ENCODE measurements around the gene KIRREL1. TPM values are rescaled to one million over a fixed set of nuclear protein-coding genes. Genes with fewer than 3 reads are reported as not detected.

KIRREL1 gene
- total RNA-seq, 2 experiments from 2014 or later = not detected

GRCh38 chr1:158071138-158071537 is 77.7 kb downstream of the KIRREL1 start:
- no peak overlapping the region for H3K27ac Mint-ChIP-seq
- DNase-seq (no peak), ATAC-seq (no peak)
- no peaks in the 10 kb centered on the region for H3K4me1 Mint-ChIP-seq (ENCODE audit: low read depth)
- ChIA-PET POLR2A (no interaction called here), CTCF (no interaction called here)
- H3K27me3 Mint-ChIP-seq (ENCODE audit: low read depth) = peaks cover 11% of the 10 kb centered on the region
- no peak overlapping the region for H3K4me3 Mint-ChIP-seq
- no peaks in the 10 kb centered on the region for H3K36me3 Mint-ChIP-seq (ENCODE audit: low read depth)
- H3K9me3 Mint-ChIP-seq (ENCODE audit: insufficient read depth) = no peaks in the 10 kb centered on the region

GRCh38 chr1:158075078-158075477 is 81.6 kb downstream of the KIRREL1 start:
- Mint-ChIP-seq H3K27me3 (ENCODE audit: low read depth) (peaks cover 10% of the 10 kb centered on the region), H3K27ac (no peak overlapping the region), H3K9me3 (ENCODE audit: insufficient read depth) (no peaks in the 10 kb centered on the region), H3K36me3 (ENCODE audit: low read depth) (no peaks in the 10 kb centered on the region), H3K4me3 (no peak overlapping the region), H3K4me1 (ENCODE audit: low read depth) (no peaks in the 10 kb centered on the region)
- ChIA-PET POLR2A (no interaction called here), CTCF (interaction anchor here (1.8 kb wide), 1 partner anchor 21 kb away, joined by 6 read pairs; no protein-coding TSS in a partner anchor)
- DNase-seq (no peak), ATAC-seq (no peak)

- DNase-seq = no peak
- H3K36me3 Mint-ChIP-seq (ENCODE audit: low read depth) = no peaks in the 10 kb centered on the region
- no peaks in the 10 kb centered on the region for H3K4me1 Mint-ChIP-seq (ENCODE audit: low read depth)
- POLR2A ChIA-PET = no interaction called here
- H3K9me3 Mint-ChIP-seq (ENCODE audit: insufficient read depth) = no peaks in the 10 kb centered on the region
- H3K27me3 Mint-ChIP-seq (ENCODE audit: low read depth) = peaks cover 6% of the 10 kb centered on the region
- CTCF ChIA-PET = interaction anchor here (1.8 kb wide), 1 partner anchor 19 kb away, joined by 6 read pairs; no protein-coding TSS in a partner anchor
- no peak overlapping the region for H3K27ac Mint-ChIP-seq
- no peak overlapping the region for H3K4me3 Mint-ChIP-seq
- no peak for ATAC-seq
Observed at GRCh38 chr1:158076441-158076840, 83.0 kb downstream of the KIRREL1 start.

- DNase-seq (no peak), ATAC-seq (no peak)
- no peak overlapping the region for H3K27ac Mint-ChIP-seq
- no peak overlapping the region for H3K4me3 Mint-ChIP-seq
- H3K27me3 Mint-ChIP-seq (ENCODE audit: low read depth) = peaks cover 2% of the 10 kb centered on the region
- no peaks in the 10 kb centered on the region for H3K4me1 Mint-ChIP-seq (ENCODE audit: low read depth)
- ChIA-PET POLR2A (no interaction called here), CTCF (no interaction called here)
- H3K9me3 Mint-ChIP-seq (ENCODE audit: insufficient read depth) = no peaks in the 10 kb centered on the region
- H3K36me3 Mint-ChIP-seq (ENCODE audit: low read depth) = no peaks in the 10 kb centered on the region
Observed at GRCh38 chr1:158077411-158078256, 84.2 kb downstream of the KIRREL1 start.

- DNase-seq (no peak), ATAC-seq (no peak)
- POLR2A ChIA-PET = no interaction called here
- Mint-ChIP-seq H3K4me1 (ENCODE audit: low read depth) (no peaks in the 10 kb centered on the region), H3K36me3 (ENCODE audit: low read depth) (no peaks in the 10 kb centered on the region), H3K27me3 (ENCODE audit: low read depth) (peaks cover 2% of the 10 kb centered on the region), H3K9me3 (ENCODE audit: insufficient read depth) (no peaks in the 10 kb centered on the region), H3K4me3 (no peak overlapping the region), H3K27ac (no peak overlapping the region)
- CTCF ChIA-PET = no interaction called here
Observed at GRCh38 chr1:158078569-158079080, 85.2 kb downstream of the KIRREL1 start.

GRCh38 chr1:158080066-158080465 is 86.6 kb downstream of the KIRREL1 start:
- ChIA-PET CTCF (interaction anchor here (1.2 kb wide), 1 partner anchor 88 kb away, joined by 3 read pairs; no protein-coding TSS in a partner anchor), POLR2A (no interaction called here)
- Mint-ChIP-seq H3K4me1 (ENCODE audit: low read depth) (no peaks in the 10 kb centered on the region), H3K27me3 (ENCODE audit: low read depth) (peaks cover 2% of the 10 kb centered on the region), H3K36me3 (ENCODE audit: low read depth) (no peaks in the 10 kb centered on the region), H3K4me3 (no peak overlapping the region), H3K9me3 (ENCODE audit: insufficient read depth) (no peaks in the 10 kb centered on the region), H3K27ac (no peak overlapping the region)
- DNase-seq (no peak), ATAC-seq (no peak)

GRCh38 chr1:158084336-158084735 is 90.9 kb downstream of the KIRREL1 start:
- Mint-ChIP-seq H3K4me3 (no peak overlapping the region), H3K9me3 (ENCODE audit: insufficient read depth) (no peaks in the 10 kb centered on the region), H3K27ac (no peak overlapping the region), H3K4me1 (ENCODE audit: low read depth) (no peaks in the 10 kb centered on the region), H3K36me3 (ENCODE audit: low read depth) (no peaks in the 10 kb centered on the region), H3K27me3 (ENCODE audit: low read depth) (no peaks in the 10 kb centered on the region)
- CTCF ChIA-PET = interaction anchor here (1.2 kb wide), 1 partner anchor 12 kb away, joined by 3 read pairs; no protein-coding TSS in a partner anchor
- DNase-seq = no peak
- ATAC-seq = no peak
- POLR2A ChIA-PET = no interaction called here

GRCh38 chr1:158084747-158085146 is 91.3 kb downstream of the KIRREL1 start:
- Mint-ChIP-seq H3K9me3 (ENCODE audit: insufficient read depth) (no peaks in the 10 kb centered on the region), H3K27me3 (ENCODE audit: low read depth) (no peaks in the 10 kb centered on the region), H3K36me3 (ENCODE audit: low read depth) (no peaks in the 10 kb centered on the region), H3K4me1 (ENCODE audit: low read depth) (no peaks in the 10 kb centered on the region), H3K4me3 (no peak overlapping the region), H3K27ac (no peak overlapping the region)
- ChIA-PET CTCF (interaction anchor here (1.2 kb wide), 1 partner anchor 11 kb away, joined by 3 read pairs; no protein-coding TSS in a partner anchor), POLR2A (interaction anchor here (0.6 kb wide), 1 partner anchor 11 kb away, joined by 3 read pairs; no protein-coding TSS in a partner anchor)
- ATAC-seq (no peak), DNase-seq (no peak)

- H3K36me3 Mint-ChIP-seq (ENCODE audit: low read depth) = no peaks in the 10 kb centered on the region
Observed at GRCh38 chr1:158087320-158087927, 94.0 kb downstream of the KIRREL1 start.

GRCh38 chr1:158089476-158089875 is 96.0 kb downstream of the KIRREL1 start:
- Mint-ChIP-seq H3K4me3 (no peak overlapping the region), H3K36me3 (ENCODE audit: low read depth) (no peaks in the 10 kb centered on the region), H3K27ac (no peak overlapping the region), H3K4me1 (ENCODE audit: low read depth) (no peaks in the 10 kb centered on the region), H3K27me3 (ENCODE audit: low read depth) (no peaks in the 10 kb centered on the region), H3K9me3 (ENCODE audit: insufficient read depth) (no peaks in the 10 kb centered on the region)
- POLR2A ChIA-PET = no interaction called here
- CTCF ChIA-PET = no interaction called here
- ATAC-seq (no peak), DNase-seq (no peak)

More at GRCh38 chr1:158087320-158087927, 94.0 kb downstream of the KIRREL1 start:
- Mint-ChIP-seq H3K9me3 (ENCODE audit: insufficient read depth) (no peaks in the 10 kb centered on the region), H3K27me3 (ENCODE audit: low read depth) (no peaks in the 10 kb centered on the region), H3K4me3 (no peak overlapping the region), H3K27ac (no peak overlapping the region), H3K4me1 (ENCODE audit: low read depth) (no peaks in the 10 kb centered on the region)
- ATAC-seq (no peak), DNase-seq (peak; percentile 42)
- ChIA-PET POLR2A (no interaction called here), CTCF (interaction anchor here (0.6 to 2.2 kb wide), 5 partner anchors 8 to 79 kb away, joined by 3 to 11 read pairs (median 5); no protein-coding TSS in a partner anchor)

GRCh38 chr1:158089925-158090637 is 96.6 kb downstream of the KIRREL1 start:
- ChIA-PET CTCF (no interaction called here), POLR2A (no interaction called here)
- Mint-ChIP-seq H3K36me3 (ENCODE audit: low read depth) (no peaks in the 10 kb centered on the region), H3K4me1 (ENCODE audit: low read depth) (no peaks in the 10 kb centered on the region), H3K9me3 (ENCODE audit: insufficient read depth) (no peaks in the 10 kb centered on the region), H3K4me3 (no peak overlapping the region), H3K27ac (no peak overlapping the region), H3K27me3 (ENCODE audit: low read depth) (no peaks in the 10 kb centered on the region)
- ATAC-seq (no peak), DNase-seq (no peak)

All from activated CD8-positive, alpha-beta T cell treated with anti-CD3 and anti-CD28 coated beads, Interleukin-2, amount 10 ng/mL, durations not matched to agents 7 days and 5 days (primary cell).